ENCODE data around the gene IER5. TPM values are rescaled to one million over a fixed set of nuclear protein-coding genes. Genes with fewer than 3 reads are reported as not detected.

The IER5 gene
- total and polyA plus RNA-seq, 2 of the 13 experiments (the other 11 are each of a cell fraction or from before 2014, with no cell fraction given), result 2.5 to 3.5 TPM

DNA sequence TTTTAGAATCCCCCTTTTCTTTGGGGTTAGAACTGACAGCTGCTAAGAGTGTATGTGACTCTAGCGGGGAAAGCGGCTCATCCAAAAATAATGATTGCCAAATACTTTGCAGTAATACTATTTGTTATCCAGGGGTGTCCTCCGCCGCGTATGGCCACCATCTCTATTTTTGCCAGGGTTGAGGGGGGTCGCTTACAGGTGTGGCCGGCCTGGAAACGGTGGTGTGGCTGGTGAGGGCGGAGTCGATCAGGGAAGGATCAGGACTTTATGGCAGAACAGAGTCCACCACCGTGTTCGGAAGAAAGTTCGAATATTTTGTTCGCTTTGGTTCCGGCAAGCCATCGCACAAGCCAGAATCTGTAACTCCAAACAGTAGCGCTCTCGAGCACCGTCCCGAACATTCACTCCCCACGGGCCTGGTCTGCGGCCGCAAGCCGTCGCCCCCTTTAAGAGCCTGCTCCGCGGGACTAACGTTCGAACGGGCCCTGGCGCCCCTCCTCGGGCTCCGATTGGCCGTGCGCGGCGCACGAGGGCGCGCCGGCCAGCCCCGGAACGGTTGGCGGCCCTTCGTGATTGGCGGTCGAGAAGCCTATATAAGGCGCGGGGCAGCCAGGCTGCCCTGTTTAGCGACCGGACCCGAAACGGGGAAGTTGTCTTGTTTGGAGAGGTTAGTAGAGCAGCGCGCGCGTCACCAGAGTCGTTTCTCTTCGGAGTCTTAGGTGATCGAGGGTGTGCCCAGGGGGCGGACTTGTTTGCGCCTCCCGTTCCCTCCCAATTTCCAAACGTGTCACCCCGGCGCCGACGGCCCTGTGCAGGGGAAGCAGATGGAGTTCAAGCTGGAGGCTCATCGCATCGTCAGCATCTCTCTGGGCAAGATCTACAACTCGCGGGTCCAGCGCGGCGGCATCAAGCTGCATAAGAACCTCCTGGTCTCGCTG lies at the start of gene IER5 (continued):
- peak; percentile 70 for TF ChIP-seq MED8 (CRISPR knock-in tag; IDR thresholded peaks at IDR 0.05; ENCODE audit: insufficient replicate concordance)
- no peak for TF ChIP-seq GPN1 (CRISPR knock-in tag; IDR thresholded peaks at IDR 0.05; ENCODE audit: borderline replicate concordance)
- 0 out of 2 replicates have a peak, but pooled peaks have one; percentile 38 for TF ChIP-seq ZNF180 (CRISPR knock-in tag; IDR thresholded peaks at IDR 0.05; ENCODE audit: borderline replicate concordance, low read depth)
- no peak for TF ChIP-seq ZSCAN29 (CRISPR knock-in tag; conservative IDR thresholded peaks at IDR 0.05)
- TF ChIP-seq ZSCAN21 (CRISPR knock-in tag; IDR thresholded peaks at IDR 0.05; ENCODE audit: borderline replicate concordance), result peak; percentile 42; the same call in 1 of the 2 replicates
- TF ChIP-seq ZNF546 (CRISPR knock-in tag; conservative IDR thresholded peaks at IDR 0.05), result no peak; the same call in 1 of the 2 replicates
- peak; percentile 68 for TF ChIP-seq ASH2L (IDR thresholded peaks at IDR 0.05; ENCODE audit: insufficient read length, low read depth, low read length)
- TF ChIP-seq SETDB1 (CRISPR knock-in tag; IDR thresholded peaks at IDR 0.05; ENCODE audit: borderline replicate concordance), result no peak
- 0 out of 2 replicates have a peak, but pooled peaks have one; percentile 44 for TF ChIP-seq HNRNPL (IDR thresholded peaks at IDR 0.05; ENCODE audit: low read depth, low read length)
- no peak for TF ChIP-seq SIN3B (IDR thresholded peaks at IDR 0.05; ENCODE audit: low read length)
- TF ChIP-seq CENPT (CRISPR knock-in tag; IDR thresholded peaks at IDR 0.05; ENCODE audit: low read depth), result no peak
- TF ChIP-seq ARNTL (CRISPR knock-in tag; IDR thresholded peaks at IDR 0.05), result peak; percentile 49
- TF ChIP-seq RAD21 (CRISPR knock-in tag; IDR thresholded peaks at IDR 0.05), result peak; percentile 41; the same call in 1 of the 2 replicates
- TF ChIP-seq RAD51 (IDR thresholded peaks at IDR 0.05; ENCODE audit: borderline replicate concordance), result 0 out of 2 replicates have a peak, but pooled peaks have one; percentile 34
- TF ChIP-seq, protein P1, sequence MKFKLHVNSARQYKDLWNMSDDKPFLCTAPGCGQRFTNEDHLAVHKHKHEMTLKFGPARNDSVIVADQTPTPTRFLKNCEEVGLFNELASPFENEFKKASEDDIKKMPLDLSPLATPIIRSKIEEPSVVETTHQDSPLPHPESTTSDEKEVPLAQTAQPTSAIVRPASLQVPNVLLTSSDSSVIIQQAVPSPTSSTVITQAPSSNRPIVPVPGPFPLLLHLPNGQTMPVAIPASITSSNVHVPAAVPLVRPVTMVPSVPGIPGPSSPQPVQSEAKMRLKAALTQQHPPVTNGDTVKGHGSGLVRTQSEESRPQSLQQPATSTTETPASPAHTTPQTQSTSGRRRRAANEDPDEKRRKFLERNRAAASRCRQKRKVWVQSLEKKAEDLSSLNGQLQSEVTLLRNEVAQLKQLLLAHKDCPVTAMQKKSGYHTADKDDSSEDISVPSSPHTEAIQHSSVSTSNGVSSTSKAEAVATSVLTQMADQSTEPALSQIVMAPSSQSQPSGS (CRISPR knock-in tag; IDR thresholded peaks at IDR 0.05), result peak; percentile 65; the same call in 1 of the 2 replicates
- TF ChIP-seq BRD4 (CRISPR knock-in tag; IDR thresholded peaks at IDR 0.05), result no peak
- no peak for TF ChIP-seq NONO (IDR thresholded peaks at IDR 0.05)
- TF ChIP-seq NONO (CRISPR knock-in tag; conservative IDR thresholded peaks at IDR 0.05), result 0 out of 2 replicates have a peak, but pooled peaks have one; percentile 59
- TF ChIP-seq MLX (CRISPR knock-in tag; IDR thresholded peaks at IDR 0.05), result 0 out of 2 replicates have a peak, but pooled peaks have one; percentile 42
- peak; percentile 68; the same call in 1 of the 2 replicates for TF ChIP-seq ZFP37 (CRISPR knock-in tag; IDR thresholded peaks at IDR 0.05; ENCODE audit: borderline replicate concordance)
- TF ChIP-seq, protein P2, sequence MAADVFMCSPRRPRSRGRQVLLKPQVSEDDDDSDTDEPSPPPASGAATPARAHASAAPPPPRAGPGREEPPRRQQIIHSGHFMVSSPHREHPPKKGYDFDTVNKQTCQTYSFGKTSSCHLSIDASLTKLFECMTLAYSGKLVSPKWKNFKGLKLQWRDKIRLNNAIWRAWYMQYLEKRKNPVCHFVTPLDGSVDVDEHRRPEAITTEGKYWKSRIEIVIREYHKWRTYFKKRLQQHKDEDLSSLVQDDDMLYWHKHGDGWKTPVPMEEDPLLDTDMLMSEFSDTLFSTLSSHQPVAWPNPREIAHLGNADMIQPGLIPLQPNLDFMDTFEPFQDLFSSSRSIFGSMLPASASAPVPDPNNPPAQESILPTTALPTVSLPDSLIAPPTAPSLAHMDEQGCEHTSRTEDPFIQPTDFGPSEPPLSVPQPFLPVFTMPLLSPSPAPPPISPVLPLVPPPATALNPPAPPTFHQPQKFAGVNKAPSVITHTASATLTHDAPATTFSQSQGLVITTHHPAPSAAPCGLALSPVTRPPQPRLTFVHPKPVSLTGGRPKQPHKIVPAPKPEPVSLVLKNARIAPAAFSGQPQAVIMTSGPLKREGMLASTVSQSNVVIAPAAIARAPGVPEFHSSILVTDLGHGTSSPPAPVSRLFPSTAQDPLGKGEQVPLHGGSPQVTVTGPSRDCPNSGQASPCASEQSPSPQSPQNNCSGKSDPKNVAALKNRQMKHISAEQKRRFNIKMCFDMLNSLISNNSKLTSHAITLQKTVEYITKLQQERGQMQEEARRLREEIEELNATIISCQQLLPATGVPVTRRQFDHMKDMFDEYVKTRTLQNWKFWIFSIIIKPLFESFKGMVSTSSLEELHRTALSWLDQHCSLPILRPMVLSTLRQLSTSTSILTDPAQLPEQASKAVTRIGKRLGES (CRISPR knock-in tag; IDR thresholded peaks at IDR 0.05; ENCODE audit: borderline replicate concordance), result peak; percentile 41; the same call in 1 of the 2 replicates
